Chondrocyte (in vitro differentiated cells): ENCODE results near the gene MSL3B.
A peak's percentile ranks its signal among the peaks of the same experiment; 100 is the strongest.

Experiments
- DNase-seq: peaks from one replicate; pipeline ENCODE4 v3.0.0; 2021; ENCODE audit warnings: mixed read lengths, low spot score
- H3K27ac Mint-ChIP-seq: one replicate; pipeline ENCODE4 v1.8.0; 2021; ENCODE audit warnings: mild to moderate bottlenecking, moderate library complexity, mixed read lengths; ENCODE audit not compliant: unreplicated experiment
- H3K27me3 Mint-ChIP-seq: 2 replicates; pipeline ENCODE4 v1.8.0; 2021; ENCODE audit warnings: low read depth, mixed read lengths
- H3K36me3 Mint-ChIP-seq: 2 replicates; pipeline ENCODE4 v1.8.0; 2021; ENCODE audit warnings: low read depth, mixed read lengths
- H3K4me1 Mint-ChIP-seq: 2 replicates; pipeline ENCODE4 v1.8.0; 2021; ENCODE audit warnings: low read depth, mild to moderate bottlenecking, mixed read lengths
- H3K4me3 Mint-ChIP-seq: one replicate; pipeline ENCODE4 v1.8.0; 2021; ENCODE audit warnings: mild to moderate bottlenecking, moderate library complexity, mixed read lengths; ENCODE audit not compliant: unreplicated experiment
- H3K9me3 Mint-ChIP-seq: 2 replicates; pipeline ENCODE4 v1.8.0; 2021; ENCODE audit warnings: low read depth, mixed read lengths
- CTCF ChIP-seq: fragments of 200-600 bp; sonication (generic); IDR thresholded peaks from 2 replicates; pipeline ENCODE4 v1.5.0; 2021; ENCODE audit warnings: antibody characterized with exemption, mild to moderate bottlenecking, moderate library complexity

The MSL3B gene

GRCh38 chr2:233848276-233848675 lies 19.9 kb downstream of the MSL3B start:
- no peak for DNase-seq
- H3K36me3 Mint-ChIP-seq = peaks cover 4% of the 10 kb centered on the region
- H3K27me3 Mint-ChIP-seq = no peaks in the 10 kb centered on the region
- no peak overlapping the region for H3K4me3 Mint-ChIP-seq
- H3K9me3 Mint-ChIP-seq = no peaks in the 10 kb centered on the region
- no peak overlapping the region for H3K27ac Mint-ChIP-seq
- H3K4me1 Mint-ChIP-seq = peaks cover 20% of the 10 kb centered on the region
- TF ChIP-seq CTCF = no peak

GRCh38 chr2:233847248-233847898 lies 20.8 kb downstream of the MSL3B start:
- no peak for TF ChIP-seq CTCF
- no peaks in the 10 kb centered on the region for H3K9me3 Mint-ChIP-seq
- H3K4me3 Mint-ChIP-seq = no peak overlapping the region
- peaks cover 12% of the 10 kb centered on the region for H3K4me1 Mint-ChIP-seq
- peaks cover 6% of the 10 kb centered on the region for H3K36me3 Mint-ChIP-seq
- no peak overlapping the region for H3K27ac Mint-ChIP-seq
- peak; percentile 26 for DNase-seq
- H3K27me3 Mint-ChIP-seq = no peaks in the 10 kb centered on the region

GRCh38 chr2:233846387-233847247 lies 21.6 kb downstream of the MSL3B start:
- Mint-ChIP-seq H3K9me3 (no peaks in the 10 kb centered on the region), H3K4me3 (no peak overlapping the region), H3K27ac (no peak overlapping the region), H3K4me1 (peaks cover 4% of the 10 kb centered on the region), H3K27me3 (no peaks in the 10 kb centered on the region), H3K36me3 (peaks cover 7% of the 10 kb centered on the region)
- TF ChIP-seq CTCF = no peak
- peak; percentile 48 for DNase-seq

GRCh38 chr2:233845301-233846060 lies 22.7 kb downstream of the MSL3B start:
- H3K27me3 Mint-ChIP-seq = no peaks in the 10 kb centered on the region
- no peaks in the 10 kb centered on the region for H3K9me3 Mint-ChIP-seq
- DNase-seq = peak; percentile 20
- no peak for TF ChIP-seq CTCF
- peaks cover 7% of the 10 kb centered on the region for H3K36me3 Mint-ChIP-seq
- no peak overlapping the region for H3K4me3 Mint-ChIP-seq
- H3K4me1 Mint-ChIP-seq = peaks cover 3% of the 10 kb centered on the region
- no peak overlapping the region for H3K27ac Mint-ChIP-seq

- Mint-ChIP-seq H3K9me3 (no peaks in the 10 kb centered on the region), H3K4me1 (peaks cover 3% of the 10 kb centered on the region), H3K36me3 (peaks cover 12% of the 10 kb centered on the region), H3K27me3 (no peaks in the 10 kb centered on the region), H3K4me3 (no peak overlapping the region), H3K27ac (no peak overlapping the region)
- peak; percentile 15 for DNase-seq
- TF ChIP-seq CTCF = no peak
These were observed 23.4 kb downstream of the MSL3B start for GRCh38 chr2:233844836-233845235.
